ENCODE measurements around the gene VEGFC.

Gene VEGFC

DNA sequence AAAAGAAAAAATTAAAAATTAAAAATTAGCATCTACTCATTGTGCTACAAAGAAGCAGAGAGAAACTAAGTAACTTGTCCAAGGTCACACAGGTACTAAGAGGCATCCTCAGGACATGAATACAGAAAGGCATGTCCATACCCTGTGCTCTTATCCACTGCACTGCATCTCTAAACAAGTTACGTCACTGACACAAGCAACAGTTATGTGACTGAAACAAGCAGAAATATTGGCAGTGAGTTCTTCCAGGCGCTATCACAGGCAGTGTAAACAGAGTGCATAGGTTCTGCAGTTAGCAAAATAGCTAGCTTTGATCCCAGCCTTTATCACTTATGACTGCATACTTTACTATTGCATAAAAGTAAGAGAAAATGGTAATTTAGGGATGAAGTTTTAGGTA, 7.9 kb downstream of the VEGFC start:
- no peak overlapping the region for H3K4me3 ChIP-seq (ENCODE audit: insufficient read depth, low read depth, low read length, poor library complexity, severe bottlenecking)
- H3K36me3 ChIP-seq (ENCODE audit: control insufficient read depth, insufficient read depth, low read length), result no peaks in the 10 kb centered on the region
- no peaks in the 10 kb centered on the region for H3K27me3 ChIP-seq (replicated peaks; ENCODE audit: control insufficient read depth, insufficient read depth, low read length, poor library complexity, severe bottlenecking)
- no peaks in the 10 kb centered on the region for H3K9me3 ChIP-seq (ENCODE audit: control insufficient read depth, low read length)
- no peak overlapping the region for H3K27ac ChIP-seq (ENCODE audit: insufficient read depth, low read length, poor library complexity, severe bottlenecking)
- no peaks in the 10 kb centered on the region for H3K4me1 ChIP-seq (ENCODE audit: control insufficient read depth, insufficient read depth, low read length, poor library complexity, severe bottlenecking)
- no peak for DNase-seq

DNA sequence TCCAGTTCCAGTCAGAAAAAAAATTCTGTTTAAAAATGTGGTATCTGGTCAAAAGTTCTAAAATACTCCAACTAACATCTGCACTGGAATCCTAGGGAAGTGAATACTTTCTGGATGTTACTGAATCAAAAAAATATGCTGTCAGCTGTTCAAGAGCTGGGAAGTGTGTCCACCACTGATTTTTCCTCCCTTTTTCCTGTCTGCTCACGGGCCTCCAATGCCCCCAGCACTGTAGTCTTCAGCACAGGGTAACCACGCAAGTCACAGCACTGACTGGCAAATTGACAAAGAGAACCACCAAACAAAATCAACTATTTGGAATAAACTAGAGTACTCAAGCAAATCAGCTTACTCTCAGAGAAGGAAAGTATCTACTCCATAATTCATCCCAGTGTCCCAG, 9.9 kb downstream of the VEGFC start:
- Histone ChIP-seq H3K4me3 (ENCODE audit: insufficient read depth, low read depth, low read length, poor library complexity, severe bottlenecking) (no peak overlapping the region), H3K4me1 (ENCODE audit: control insufficient read depth, insufficient read depth, low read length, poor library complexity, severe bottlenecking) (no peaks in the 10 kb centered on the region), H3K36me3 (ENCODE audit: control insufficient read depth, insufficient read depth, low read length) (no peaks in the 10 kb centered on the region), H3K9me3 (ENCODE audit: control insufficient read depth, low read length) (no peaks in the 10 kb centered on the region), H3K27me3 (replicated peaks; ENCODE audit: control insufficient read depth, insufficient read depth, low read length, poor library complexity, severe bottlenecking) (no peaks in the 10 kb centered on the region), H3K27ac (ENCODE audit: insufficient read depth, low read length, poor library complexity, severe bottlenecking) (no peak overlapping the region)
- no peak for DNase-seq

DNA sequence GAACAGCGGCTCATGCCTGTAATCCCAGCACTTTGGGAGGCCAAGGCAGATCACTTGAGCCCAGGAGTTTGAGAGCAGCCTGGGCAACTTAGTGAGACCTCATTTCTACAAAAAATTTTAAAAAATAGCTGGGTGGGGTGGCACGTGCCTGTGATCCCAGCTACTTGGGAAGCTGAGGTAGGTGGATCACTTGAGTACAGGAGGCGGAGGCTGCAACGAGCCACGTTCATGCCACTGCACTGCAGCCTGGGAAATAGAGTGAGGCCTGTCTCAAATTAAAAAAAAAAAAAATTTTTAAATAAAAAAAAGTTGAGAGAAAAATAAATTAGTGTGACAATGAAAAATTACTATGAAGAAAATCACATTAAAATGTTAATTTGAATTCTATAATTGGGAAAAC, 10.5 kb downstream of the VEGFC start:
- Histone ChIP-seq H3K9me3 (ENCODE audit: control insufficient read depth, low read length) (no peaks in the 10 kb centered on the region), H3K36me3 (ENCODE audit: control insufficient read depth, insufficient read depth, low read length) (no peaks in the 10 kb centered on the region), H3K4me1 (ENCODE audit: control insufficient read depth, insufficient read depth, low read length, poor library complexity, severe bottlenecking) (no peaks in the 10 kb centered on the region), H3K4me3 (ENCODE audit: insufficient read depth, low read depth, low read length, poor library complexity, severe bottlenecking) (no peak overlapping the region), H3K27ac (ENCODE audit: insufficient read depth, low read length, poor library complexity, severe bottlenecking) (no peak overlapping the region), H3K27me3 (replicated peaks; ENCODE audit: control insufficient read depth, insufficient read depth, low read length, poor library complexity, severe bottlenecking) (no peaks in the 10 kb centered on the region)
- DNase-seq, result no peak

DNA sequence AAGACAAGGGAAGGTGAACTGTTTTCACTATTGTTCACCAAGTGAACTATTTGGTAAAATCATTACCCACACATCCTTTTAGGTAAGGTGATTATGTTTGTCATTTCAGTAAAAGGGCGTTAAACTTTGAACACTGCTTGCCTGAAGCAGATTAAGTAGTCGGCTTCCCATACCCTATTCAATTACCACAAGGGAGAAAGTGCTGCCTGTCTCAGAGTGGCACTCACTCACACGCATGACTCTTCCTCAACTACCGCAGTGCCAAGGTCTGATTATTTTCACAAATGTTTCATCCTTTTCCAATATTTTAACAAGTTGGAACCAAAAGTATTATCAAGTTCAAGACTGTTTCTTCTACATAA, 11.0 kb downstream of the VEGFC start:
- Histone ChIP-seq H3K27ac (ENCODE audit: insufficient read depth, low read length, poor library complexity, severe bottlenecking) (no peak overlapping the region), H3K9me3 (ENCODE audit: control insufficient read depth, low read length) (no peaks in the 10 kb centered on the region), H3K36me3 (ENCODE audit: control insufficient read depth, insufficient read depth, low read length) (no peaks in the 10 kb centered on the region), H3K4me3 (ENCODE audit: insufficient read depth, low read depth, low read length, poor library complexity, severe bottlenecking) (no peak overlapping the region), H3K27me3 (replicated peaks; ENCODE audit: control insufficient read depth, insufficient read depth, low read length, poor library complexity, severe bottlenecking) (no peaks in the 10 kb centered on the region), H3K4me1 (ENCODE audit: control insufficient read depth, insufficient read depth, low read length, poor library complexity, severe bottlenecking) (no peaks in the 10 kb centered on the region)
- DNase-seq, result no peak

DNA sequence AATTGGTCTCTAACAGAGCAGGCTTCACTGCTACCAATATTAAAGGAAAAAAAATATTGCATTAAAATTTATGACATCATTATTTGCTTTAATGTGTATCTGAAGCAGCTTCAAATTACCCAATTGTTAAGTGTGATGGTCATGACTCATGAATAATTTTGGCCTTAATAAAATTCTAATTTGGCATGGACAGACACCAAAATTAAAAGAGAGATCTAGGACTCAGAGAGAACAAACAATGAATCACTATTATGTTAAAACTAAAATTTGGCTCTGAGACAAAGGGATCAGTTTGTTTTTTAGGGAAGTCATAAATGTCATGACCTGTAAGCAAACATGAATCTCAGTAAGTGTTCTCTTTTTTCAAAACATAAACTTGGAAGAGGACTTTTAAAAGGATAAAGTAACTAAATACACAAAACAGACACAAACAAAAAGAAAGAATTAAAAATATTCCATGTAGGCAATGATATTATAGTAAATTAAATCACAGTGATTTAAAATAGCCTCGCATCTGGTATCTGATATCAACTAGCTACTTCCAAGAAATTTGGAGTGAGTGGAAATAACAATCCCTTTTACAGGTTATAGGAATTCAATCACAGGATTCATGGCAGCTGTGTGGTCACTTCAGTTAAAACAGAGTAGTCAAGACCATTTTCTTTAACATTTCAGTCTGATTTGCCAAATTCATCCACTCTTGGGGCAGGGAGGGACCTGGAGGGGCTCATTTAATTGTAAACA, 11.6 kb downstream of the VEGFC start:
- Histone ChIP-seq H3K4me3 (ENCODE audit: insufficient read depth, low read depth, low read length, poor library complexity, severe bottlenecking) (no peak overlapping the region), H3K4me1 (ENCODE audit: control insufficient read depth, insufficient read depth, low read length, poor library complexity, severe bottlenecking) (no peaks in the 10 kb centered on the region), H3K27me3 (replicated peaks; ENCODE audit: control insufficient read depth, insufficient read depth, low read length, poor library complexity, severe bottlenecking) (no peaks in the 10 kb centered on the region), H3K9me3 (ENCODE audit: control insufficient read depth, low read length) (no peaks in the 10 kb centered on the region), H3K27ac (ENCODE audit: insufficient read depth, low read length, poor library complexity, severe bottlenecking) (no peak overlapping the region), H3K36me3 (ENCODE audit: control insufficient read depth, insufficient read depth, low read length) (no peaks in the 10 kb centered on the region)
- no peak for DNase-seq

DNA sequence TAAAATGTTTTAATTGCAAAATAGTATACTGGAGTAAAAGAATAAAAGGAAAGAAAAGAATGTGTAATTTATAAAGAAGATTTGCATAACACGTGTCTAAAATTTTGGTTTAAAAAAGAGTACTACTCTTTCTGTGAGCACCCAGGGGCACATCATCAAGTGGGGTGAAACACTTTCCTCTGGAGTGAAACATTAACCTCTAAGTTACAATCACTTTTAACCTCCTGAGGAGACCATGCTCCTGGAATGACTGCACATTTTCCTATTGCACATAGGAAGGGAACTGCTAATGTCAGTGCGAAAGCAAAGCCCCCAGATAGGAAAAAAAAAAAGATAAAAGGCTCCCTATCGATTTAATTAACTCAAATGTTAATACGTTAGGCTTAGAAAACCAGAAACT, 13.3 kb downstream of the VEGFC start:
- Histone ChIP-seq H3K36me3 (ENCODE audit: control insufficient read depth, insufficient read depth, low read length) (no peaks in the 10 kb centered on the region), H3K27ac (ENCODE audit: insufficient read depth, low read length, poor library complexity, severe bottlenecking) (no peak overlapping the region), H3K4me3 (ENCODE audit: insufficient read depth, low read depth, low read length, poor library complexity, severe bottlenecking) (no peak overlapping the region), H3K27me3 (replicated peaks; ENCODE audit: control insufficient read depth, insufficient read depth, low read length, poor library complexity, severe bottlenecking) (no peaks in the 10 kb centered on the region), H3K4me1 (ENCODE audit: control insufficient read depth, insufficient read depth, low read length, poor library complexity, severe bottlenecking) (no peaks in the 10 kb centered on the region), H3K9me3 (ENCODE audit: control insufficient read depth, low read length) (no peaks in the 10 kb centered on the region)
- DNase-seq, result no peak

DNA sequence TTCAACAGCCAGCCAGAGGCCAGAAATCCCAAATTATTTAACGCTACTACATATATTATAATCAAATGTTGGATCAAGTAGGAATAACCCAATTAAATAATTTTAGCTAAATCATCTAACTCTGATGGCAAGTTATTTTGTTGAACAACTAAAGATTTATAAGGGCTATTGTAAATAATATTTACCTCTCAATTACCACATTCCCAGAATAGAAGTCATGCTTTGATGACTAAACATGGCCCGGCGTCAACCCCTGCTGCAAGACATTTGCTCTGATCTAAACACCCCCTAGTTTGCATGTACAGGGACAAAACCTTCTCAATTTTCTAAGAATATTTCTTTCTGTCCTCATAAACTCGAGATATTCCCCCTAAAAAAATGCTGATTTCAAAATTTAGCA, 14.2 kb downstream of the VEGFC start:
- DNase-seq, result no peak
- no peaks in the 10 kb centered on the region for H3K27me3 ChIP-seq (replicated peaks; ENCODE audit: control insufficient read depth, insufficient read depth, low read length, poor library complexity, severe bottlenecking)
- no peaks in the 10 kb centered on the region for H3K9me3 ChIP-seq (ENCODE audit: control insufficient read depth, low read length)
- no peaks in the 10 kb centered on the region for H3K36me3 ChIP-seq (ENCODE audit: control insufficient read depth, insufficient read depth, low read length)
- no peak overlapping the region for H3K27ac ChIP-seq (ENCODE audit: insufficient read depth, low read length, poor library complexity, severe bottlenecking)
- H3K4me1 ChIP-seq (ENCODE audit: control insufficient read depth, insufficient read depth, low read length, poor library complexity, severe bottlenecking), result no peaks in the 10 kb centered on the region
- H3K4me3 ChIP-seq (ENCODE audit: insufficient read depth, low read depth, low read length, poor library complexity, severe bottlenecking), result no peak overlapping the region

DNA sequence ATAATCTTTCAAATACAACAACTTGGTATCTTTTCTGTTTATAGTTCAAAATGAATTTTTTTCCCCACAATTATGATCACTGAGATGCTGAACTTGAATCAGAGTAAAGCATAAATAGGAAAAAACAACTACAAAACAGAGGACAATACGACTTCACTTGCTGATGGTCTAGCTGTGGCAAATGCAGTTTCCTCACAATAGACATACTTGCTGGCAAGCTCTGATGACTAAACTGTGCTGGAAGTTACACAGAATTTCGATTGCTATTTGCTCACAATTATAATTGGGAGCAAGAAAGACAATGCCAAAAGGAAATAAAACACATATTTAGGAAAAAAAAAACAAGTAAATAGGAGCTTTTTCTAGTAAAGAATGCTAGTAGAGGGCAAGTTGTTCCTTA, 14.7 kb downstream of the VEGFC start:
- H3K4me3 ChIP-seq (ENCODE audit: insufficient read depth, low read depth, low read length, poor library complexity, severe bottlenecking), result no peak overlapping the region
- DNase-seq, result no peak
- no peak overlapping the region for H3K27ac ChIP-seq (ENCODE audit: insufficient read depth, low read length, poor library complexity, severe bottlenecking)
- no peaks in the 10 kb centered on the region for H3K9me3 ChIP-seq (ENCODE audit: control insufficient read depth, low read length)
- no peaks in the 10 kb centered on the region for H3K27me3 ChIP-seq (replicated peaks; ENCODE audit: control insufficient read depth, insufficient read depth, low read length, poor library complexity, severe bottlenecking)
- no peaks in the 10 kb centered on the region for H3K36me3 ChIP-seq (ENCODE audit: control insufficient read depth, insufficient read depth, low read length)
- no peaks in the 10 kb centered on the region for H3K4me1 ChIP-seq (ENCODE audit: control insufficient read depth, insufficient read depth, low read length, poor library complexity, severe bottlenecking)

DNA sequence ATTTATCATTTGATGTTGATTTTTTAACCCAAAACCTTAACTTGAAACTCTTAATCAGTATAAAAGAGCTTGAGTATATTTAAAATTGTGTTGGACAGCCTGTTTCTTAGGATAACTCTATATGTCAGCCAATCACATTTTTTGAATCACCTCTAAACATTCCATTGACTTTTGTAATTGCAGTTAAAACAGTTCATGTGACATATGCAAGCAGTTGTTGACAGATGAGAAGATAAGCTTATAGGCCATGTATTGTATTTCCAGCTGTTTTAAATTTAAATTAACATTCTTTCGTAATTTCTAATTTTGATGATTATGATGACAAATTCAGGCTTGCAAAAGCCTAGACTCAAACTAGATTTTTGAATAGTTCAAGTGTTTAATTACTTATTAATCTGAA, 17.4 kb downstream of the VEGFC start:
- DNase-seq, result no peak
- Histone ChIP-seq H3K4me1 (ENCODE audit: control insufficient read depth, insufficient read depth, low read length, poor library complexity, severe bottlenecking) (no peaks in the 10 kb centered on the region), H3K27ac (ENCODE audit: insufficient read depth, low read length, poor library complexity, severe bottlenecking) (no peak overlapping the region), H3K4me3 (ENCODE audit: insufficient read depth, low read depth, low read length, poor library complexity, severe bottlenecking) (no peak overlapping the region), H3K27me3 (replicated peaks; ENCODE audit: control insufficient read depth, insufficient read depth, low read length, poor library complexity, severe bottlenecking) (no peaks in the 10 kb centered on the region), H3K36me3 (ENCODE audit: control insufficient read depth, insufficient read depth, low read length) (no peaks in the 10 kb centered on the region), H3K9me3 (ENCODE audit: control insufficient read depth, low read length) (no peaks in the 10 kb centered on the region)

DNA sequence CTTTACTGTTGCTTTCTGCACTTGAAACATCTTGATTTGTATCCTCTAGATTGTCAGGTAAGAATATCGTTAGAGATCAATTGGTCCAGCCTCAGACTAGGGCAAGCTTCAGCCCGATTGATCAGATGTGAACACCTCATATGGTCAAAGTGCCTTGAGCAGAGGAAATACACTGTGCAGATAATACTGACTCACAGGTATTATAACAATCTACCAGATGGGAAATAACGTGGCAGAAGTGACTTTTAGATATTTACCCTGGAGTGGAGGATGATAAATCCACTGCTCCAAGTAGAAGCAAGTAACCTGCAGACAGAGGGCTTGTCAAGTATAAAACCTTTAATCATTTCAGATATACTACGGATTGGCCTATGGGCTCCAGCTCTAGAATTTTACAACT, 17.9 kb downstream of the VEGFC start:
- Histone ChIP-seq H3K27ac (ENCODE audit: insufficient read depth, low read length, poor library complexity, severe bottlenecking) (no peak overlapping the region), H3K4me1 (ENCODE audit: control insufficient read depth, insufficient read depth, low read length, poor library complexity, severe bottlenecking) (no peaks in the 10 kb centered on the region), H3K27me3 (replicated peaks; ENCODE audit: control insufficient read depth, insufficient read depth, low read length, poor library complexity, severe bottlenecking) (no peaks in the 10 kb centered on the region), H3K9me3 (ENCODE audit: control insufficient read depth, low read length) (no peaks in the 10 kb centered on the region), H3K36me3 (ENCODE audit: control insufficient read depth, insufficient read depth, low read length) (no peaks in the 10 kb centered on the region), H3K4me3 (ENCODE audit: insufficient read depth, low read depth, low read length, poor library complexity, severe bottlenecking) (no peak overlapping the region)
- DNase-seq, result no peak
